ENCODE data around the gene ARHGEF25.

DNA sequence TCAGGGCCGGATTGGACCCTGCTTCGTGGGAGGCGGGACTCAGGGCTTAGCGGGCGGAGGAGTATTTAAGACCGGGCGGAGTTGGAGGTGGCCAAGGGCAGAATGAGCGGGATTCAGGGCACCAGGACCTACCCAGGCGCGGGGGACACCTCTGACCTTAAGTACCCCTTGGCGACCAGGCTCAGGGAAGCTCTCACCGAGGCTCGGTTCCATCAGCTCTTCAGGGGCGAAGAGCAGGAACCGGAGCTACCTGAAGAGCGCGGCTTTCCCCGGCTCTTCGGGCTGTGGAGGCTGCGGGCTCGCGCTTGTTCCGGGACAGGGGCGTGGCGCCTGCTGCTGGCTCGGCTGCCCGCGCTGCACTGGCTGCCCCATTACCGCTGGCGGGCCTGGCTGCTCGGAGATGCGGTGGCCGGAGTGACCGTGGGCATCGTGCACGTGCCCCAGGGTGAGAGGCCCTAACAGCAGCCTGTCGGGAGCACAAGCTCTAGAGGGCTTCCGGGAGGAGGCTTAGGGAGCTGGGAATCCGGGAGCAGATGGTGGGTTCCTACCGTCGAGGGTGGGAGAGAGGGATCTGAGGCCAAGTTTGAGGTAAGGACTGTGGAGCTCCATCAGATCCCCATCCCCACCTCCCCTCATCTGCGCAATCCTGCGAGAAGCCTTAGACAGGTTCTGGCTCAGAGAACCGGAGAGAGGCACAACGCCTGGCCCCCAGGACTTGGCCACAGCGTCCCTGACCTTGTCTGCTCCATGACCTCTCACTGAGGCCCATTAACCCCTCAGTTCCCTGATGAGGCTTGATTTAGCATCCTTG lies 8.4 kb downstream of the ARHGEF25 start:
- TF ChIP-seq, protein P1, sequence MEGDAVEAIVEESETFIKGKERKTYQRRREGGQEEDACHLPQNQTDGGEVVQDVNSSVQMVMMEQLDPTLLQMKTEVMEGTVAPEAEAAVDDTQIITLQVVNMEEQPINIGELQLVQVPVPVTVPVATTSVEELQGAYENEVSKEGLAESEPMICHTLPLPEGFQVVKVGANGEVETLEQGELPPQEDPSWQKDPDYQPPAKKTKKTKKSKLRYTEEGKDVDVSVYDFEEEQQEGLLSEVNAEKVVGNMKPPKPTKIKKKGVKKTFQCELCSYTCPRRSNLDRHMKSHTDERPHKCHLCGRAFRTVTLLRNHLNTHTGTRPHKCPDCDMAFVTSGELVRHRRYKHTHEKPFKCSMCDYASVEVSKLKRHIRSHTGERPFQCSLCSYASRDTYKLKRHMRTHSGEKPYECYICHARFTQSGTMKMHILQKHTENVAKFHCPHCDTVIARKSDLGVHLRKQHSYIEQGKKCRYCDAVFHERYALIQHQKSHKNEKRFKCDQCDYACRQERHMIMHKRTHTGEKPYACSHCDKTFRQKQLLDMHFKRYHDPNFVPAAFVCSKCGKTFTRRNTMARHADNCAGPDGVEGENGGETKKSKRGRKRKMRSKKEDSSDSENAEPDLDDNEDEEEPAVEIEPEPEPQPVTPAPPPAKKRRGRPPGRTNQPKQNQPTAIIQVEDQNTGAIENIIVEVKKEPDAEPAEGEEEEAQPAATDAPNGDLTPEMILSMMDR (IDR thresholded peaks at IDR 0.05): no peak
- TF ChIP-seq, protein P2, sequence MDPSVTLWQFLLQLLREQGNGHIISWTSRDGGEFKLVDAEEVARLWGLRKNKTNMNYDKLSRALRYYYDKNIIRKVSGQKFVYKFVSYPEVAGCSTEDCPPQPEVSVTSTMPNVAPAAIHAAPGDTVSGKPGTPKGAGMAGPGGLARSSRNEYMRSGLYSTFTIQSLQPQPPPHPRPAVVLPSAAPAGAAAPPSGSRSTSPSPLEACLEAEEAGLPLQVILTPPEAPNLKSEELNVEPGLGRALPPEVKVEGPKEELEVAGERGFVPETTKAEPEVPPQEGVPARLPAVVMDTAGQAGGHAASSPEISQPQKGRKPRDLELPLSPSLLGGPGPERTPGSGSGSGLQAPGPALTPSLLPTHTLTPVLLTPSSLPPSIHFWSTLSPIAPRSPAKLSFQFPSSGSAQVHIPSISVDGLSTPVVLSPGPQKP (IDR thresholded peaks at IDR 0.05; ENCODE audit: low read depth, low read length): no peak
- no peak for TF ChIP-seq EP300 (IDR thresholded peaks at IDR 0.05)
- TF ChIP-seq MAZ (IDR thresholded peaks at IDR 0.05; ENCODE audit: borderline replicate concordance, low read depth, low read length): no peak
- TF ChIP-seq SREBF2 (IDR thresholded peaks at IDR 0.05): no peak
- no peak for TF ChIP-seq JUN (IDR thresholded peaks at IDR 0.05)
- no peak for TF ChIP-seq JUNB (IDR thresholded peaks at IDR 0.05)
- TF ChIP-seq SMC3 (IDR thresholded peaks at IDR 0.05): no peak
- TF ChIP-seq RAD21 (conservative IDR thresholded peaks at IDR 0.05 in 1 of 2, IDR thresholded peaks at IDR 0.05 in 1 of 2): no peak

All from A549 (cell line).